ENCODE results near the gene KRTAP13-3. TPM values are rescaled to one million over a fixed set of nuclear protein-coding genes. Genes with fewer than 3 reads are reported as not detected.

Gene KRTAP13-3
- total RNA-seq = not detected in 2 replicates

DNA sequence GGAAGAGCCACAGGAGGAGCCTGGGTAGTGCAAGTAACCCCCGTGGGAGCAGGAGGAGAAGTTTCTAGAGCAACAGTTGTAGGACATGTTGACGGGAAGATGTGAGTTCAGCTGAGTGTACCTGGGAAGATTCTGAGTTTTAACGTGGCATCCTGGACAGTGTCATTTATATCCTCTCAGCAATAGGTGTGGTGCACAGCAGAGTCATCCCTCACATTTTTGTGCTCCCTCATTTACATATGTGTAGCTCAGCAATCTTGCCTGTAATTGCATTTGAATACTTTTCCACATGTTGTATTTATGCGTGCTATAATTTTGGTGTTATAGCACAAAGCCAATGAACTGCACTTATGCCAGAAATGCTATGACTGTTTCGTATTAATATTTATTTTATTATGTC lies at the start of gene KRTAP13-3:
Gene KRTAP13-3 (minus strand): TSS at position 101 of the 400 bp plus-strand sequence. CDS start 14 bp downstream, at position 87.

GRCh38 chr21:30439975-30440374 lies 14.2 kb upstream of the KRTAP13-3 start, which contains the start of gene KRTAP15-1:
KRTAP15-1 (plus strand) TSS chr21:30440275; CDS start chr21:30440328, 53 bp downstream.

GRCh38 chr21:30430170-30430655 lies 4.5 kb upstream of the KRTAP13-3 start, which contains the start of gene KRTAP13-4:
KRTAP13-4 (plus strand) TSS chr21:30430220; CDS start chr21:30430276, 56 bp downstream.

GRCh38 chr21:30395731-30396130 lies 30.0 kb downstream of the KRTAP13-3 start, which contains the start of gene KRTAP13-1:
KRTAP13-1 (plus strand) TSS chr21:30396031; CDS start chr21:30396087, 56 bp downstream.

Other genes starting within 250 kb of the KRTAP13-3 start
- gene CLDN8, start 209.8 kb downstream of the KRTAP13-3 start, total RNA-seq = not detected in 2 replicates
- not detected in 2 replicates for gene KRTAP24-1, start 143.0 kb downstream of the KRTAP13-3 start, total RNA-seq
- gene KRTAP25-1, start 136.4 kb downstream of the KRTAP13-3 start, total RNA-seq = not detected in 2 replicates
- not detected in 2 replicates for gene KRTAP26-1, start 105.6 kb downstream of the KRTAP13-3 start, total RNA-seq
- gene KRTAP27-1, start 88.2 kb downstream of the KRTAP13-3 start, total RNA-seq = not detected in 2 replicates
- not detected in 2 replicates for gene KRTAP23-1, start 77.3 kb downstream of the KRTAP13-3 start, total RNA-seq
- gene KRTAP13-2, start 53.7 kb downstream of the KRTAP13-3 start, total RNA-seq = not detected in 2 replicates
- gene KRTAP13-1, start 29.9 kb downstream of the KRTAP13-3 start, total RNA-seq = not detected in 2 replicates
- not detected in 2 replicates for gene KRTAP13-4, start 4.3 kb upstream of the KRTAP13-3 start, total RNA-seq
- not detected in 2 replicates for gene KRTAP15-1, start 14.3 kb upstream of the KRTAP13-3 start, total RNA-seq
- not detected in 2 replicates for gene KRTAP19-1, start 54.4 kb upstream of the KRTAP13-3 start, total RNA-seq
- not detected in 2 replicates for gene KRTAP19-2, start 61.5 kb upstream of the KRTAP13-3 start, total RNA-seq
- gene KRTAP19-3, start 66.1 kb upstream of the KRTAP13-3 start, total RNA-seq = not detected in 2 replicates
- gene KRTAP19-4, start 71.2 kb upstream of the KRTAP13-3 start, total RNA-seq = not detected in 2 replicates
- gene KRTAP19-5, start 76.2 kb upstream of the KRTAP13-3 start, total RNA-seq = not detected in 2 replicates
- not detected in 2 replicates for gene KRTAP19-6, start 115.9 kb upstream of the KRTAP13-3 start, total RNA-seq
- gene KRTAP19-7, start 135.4 kb upstream of the KRTAP13-3 start, total RNA-seq = not detected in 2 replicates
- gene KRTAP22-2, start 164.5 kb upstream of the KRTAP13-3 start, total RNA-seq = not detected in 2 replicates
- gene KRTAP6-3, start 166.5 kb upstream of the KRTAP13-3 start, total RNA-seq = not detected in 2 replicates
- gene KRTAP6-2, start 173.0 kb upstream of the KRTAP13-3 start, total RNA-seq = not detected in 2 replicates
- not detected in 2 replicates for gene KRTAP22-1, start 175.2 kb upstream of the KRTAP13-3 start, total RNA-seq
- not detected in 2 replicates for gene KRTAP6-1, start 188.0 kb upstream of the KRTAP13-3 start, total RNA-seq
- not detected in 2 replicates for gene KRTAP20-1, start 190.5 kb upstream of the KRTAP13-3 start, total RNA-seq
- gene KRTAP20-4, start 194.7 kb upstream of the KRTAP13-3 start, total RNA-seq = not detected in 2 replicates
- gene KRTAP20-2, start 209.3 kb upstream of the KRTAP13-3 start, total RNA-seq = not detected in 2 replicates
- not detected in 2 replicates for gene KRTAP20-3, start 216.9 kb upstream of the KRTAP13-3 start, total RNA-seq